Stromal cell of bone marrow (primary cell): Measurements from ENCODE around the gene GRIA4.

Source experiments
- DNase-seq: peaks from one replicate; pipeline ENCODE4 v3.0.0-alpha.2; 2012; ENCODE audit warnings: low read depth

Gene GRIA4

DNA sequence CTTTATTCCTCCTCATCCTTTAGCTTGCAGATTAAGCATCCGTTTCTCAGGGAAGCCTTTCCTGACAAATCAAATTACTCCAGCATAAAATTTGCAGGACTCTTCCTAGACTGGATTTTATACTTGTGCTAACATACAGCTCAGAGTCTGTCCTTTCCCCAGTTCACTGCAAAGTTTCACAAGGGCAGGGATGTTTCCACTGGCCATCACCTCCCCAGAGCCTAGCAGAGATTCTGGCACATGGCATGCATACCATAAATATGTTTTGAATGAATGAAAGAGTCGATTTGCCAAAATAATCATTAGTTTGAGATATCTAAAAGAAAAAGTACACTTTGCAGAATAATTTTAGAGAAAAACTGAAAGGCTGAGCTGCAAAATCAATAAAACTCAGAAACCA is 401.6 kb downstream of the GRIA4 start:
- DNase-seq = peak; percentile 12

DNA sequence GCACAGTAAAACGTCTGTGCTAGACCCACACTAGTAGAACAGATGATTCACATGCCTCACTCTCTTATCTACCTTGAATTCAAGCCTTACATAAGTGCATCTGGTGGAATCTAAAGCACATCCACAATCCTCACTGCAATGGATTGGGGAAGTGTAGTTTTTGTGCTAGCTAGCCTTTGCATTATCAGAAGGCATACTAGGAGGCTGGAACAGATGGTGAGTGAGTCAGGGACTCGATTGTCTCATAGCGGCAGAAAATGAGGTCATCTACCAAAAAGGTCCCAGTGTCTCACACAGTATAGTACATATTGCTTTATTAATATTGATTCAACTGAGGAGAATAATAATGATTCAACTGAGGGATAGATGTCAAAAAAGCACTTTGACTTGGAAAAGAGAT is 402.9 kb downstream of the GRIA4 start:
- peak; percentile 21 for DNase-seq

DNA sequence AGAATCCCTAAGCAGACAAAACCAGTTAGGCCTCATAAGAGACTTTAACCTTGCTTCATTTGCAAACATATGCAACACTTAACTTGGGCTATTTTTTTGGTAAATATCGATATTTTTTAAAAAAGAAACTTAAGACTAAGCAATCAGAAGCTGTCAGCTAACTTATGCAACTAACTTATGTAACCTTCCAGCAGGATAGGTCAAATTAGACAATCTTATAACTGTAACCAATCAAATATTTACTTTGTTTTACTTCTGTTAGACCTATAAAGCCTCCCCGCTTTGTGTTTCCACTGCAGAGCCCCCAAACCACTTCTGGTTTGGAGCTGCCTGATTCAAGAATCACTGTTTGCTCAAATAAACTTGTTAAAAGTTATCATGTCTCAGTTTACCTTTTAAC is 404.2 kb downstream of the GRIA4 start:
- no peak for DNase-seq

DNA sequence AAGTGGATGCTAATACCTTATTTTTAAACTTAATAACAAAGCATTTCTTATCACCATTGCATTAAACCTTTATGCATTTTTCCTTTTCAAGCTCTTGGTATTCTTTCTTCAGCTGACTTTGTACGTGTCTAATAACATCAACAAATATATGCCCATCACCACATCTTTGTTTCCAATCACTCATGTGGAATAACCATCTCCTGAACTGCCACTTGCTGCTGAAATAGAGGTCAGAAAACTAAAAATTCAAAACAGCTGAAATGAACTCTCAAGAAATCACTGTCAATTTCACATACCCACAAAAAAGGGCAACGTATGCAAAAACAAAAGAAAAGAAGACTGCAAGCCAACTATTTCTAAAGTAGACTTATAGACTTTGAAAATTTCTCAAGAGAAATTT is 404.7 kb downstream of the GRIA4 start:
- no peak for DNase-seq

DNA sequence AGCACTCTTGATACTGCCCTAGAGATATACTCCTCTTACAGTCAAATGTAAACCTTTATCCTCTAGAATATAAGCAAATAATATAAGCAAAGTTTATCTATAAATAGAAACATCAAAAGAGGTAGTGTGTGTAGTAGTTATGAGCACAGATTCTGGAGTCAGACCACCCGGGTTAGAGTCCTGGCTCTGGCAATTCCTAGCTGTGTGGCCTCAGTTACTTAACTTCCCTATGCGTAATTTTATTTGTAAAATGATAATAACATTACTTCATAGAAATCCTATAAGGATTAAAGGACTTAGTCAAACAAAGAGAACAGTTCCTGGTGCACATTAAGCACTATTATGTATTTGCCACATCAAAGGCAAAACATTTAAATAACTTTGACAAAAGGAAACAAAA is 405.2 kb downstream of the GRIA4 start:
- no peak for DNase-seq

DNA sequence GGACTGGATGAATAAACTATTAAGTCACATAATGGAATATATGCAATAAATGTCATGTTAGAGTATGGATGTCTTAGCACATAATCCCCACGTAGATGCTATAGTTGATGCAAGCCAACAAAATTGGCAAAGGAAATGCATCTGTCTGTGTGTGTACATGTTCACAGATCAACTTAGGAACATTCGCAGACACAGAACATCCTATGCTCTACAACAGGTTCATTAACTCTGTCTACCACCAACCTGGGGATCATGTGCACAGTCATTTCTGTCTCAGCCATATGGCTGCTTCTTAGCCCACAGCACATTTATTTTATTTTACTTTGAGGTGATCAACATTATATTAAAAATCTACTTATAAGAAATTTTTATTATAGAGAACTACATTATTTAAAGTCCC is 407.2 kb downstream of the GRIA4 start:
- no peak for DNase-seq

DNA sequence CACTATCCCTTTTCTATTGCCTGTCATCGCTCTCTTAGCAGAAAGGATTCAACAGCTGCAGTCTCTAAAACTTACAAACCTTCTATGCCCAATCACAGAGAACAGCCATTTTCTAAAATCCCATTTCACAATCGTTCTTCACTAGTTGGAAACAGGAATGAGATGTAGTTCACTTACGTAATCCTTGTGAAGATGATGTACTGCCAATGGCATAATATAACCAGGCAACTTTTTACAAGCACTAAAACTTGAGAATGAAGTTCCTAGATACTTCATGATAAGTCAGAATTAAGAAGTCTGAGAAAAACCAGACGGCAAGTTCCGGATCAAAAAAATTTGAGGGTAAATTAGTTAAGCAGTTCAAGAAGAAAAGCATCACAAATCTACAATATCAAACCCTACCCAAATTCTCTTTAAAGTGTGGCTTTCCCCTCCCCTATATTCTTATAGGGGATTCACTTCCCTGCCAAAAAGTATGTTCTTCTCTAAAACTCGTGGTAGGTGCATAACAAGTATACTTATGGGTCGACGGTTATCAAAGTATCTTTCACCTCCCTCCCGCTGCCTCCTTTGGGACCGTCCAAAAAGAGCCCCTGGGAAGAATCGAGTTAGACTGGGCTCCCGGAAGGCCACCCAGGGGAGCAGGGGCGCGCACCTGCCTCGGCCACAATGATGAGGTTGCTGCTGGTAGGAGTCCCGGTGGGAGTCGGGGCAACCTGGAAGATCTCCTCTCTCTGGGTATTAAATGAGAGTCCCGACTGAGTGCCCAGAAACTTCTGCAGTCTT is 411.5 kb downstream of the GRIA4 start:
- DNase-seq = peak; percentile 39

DNA sequence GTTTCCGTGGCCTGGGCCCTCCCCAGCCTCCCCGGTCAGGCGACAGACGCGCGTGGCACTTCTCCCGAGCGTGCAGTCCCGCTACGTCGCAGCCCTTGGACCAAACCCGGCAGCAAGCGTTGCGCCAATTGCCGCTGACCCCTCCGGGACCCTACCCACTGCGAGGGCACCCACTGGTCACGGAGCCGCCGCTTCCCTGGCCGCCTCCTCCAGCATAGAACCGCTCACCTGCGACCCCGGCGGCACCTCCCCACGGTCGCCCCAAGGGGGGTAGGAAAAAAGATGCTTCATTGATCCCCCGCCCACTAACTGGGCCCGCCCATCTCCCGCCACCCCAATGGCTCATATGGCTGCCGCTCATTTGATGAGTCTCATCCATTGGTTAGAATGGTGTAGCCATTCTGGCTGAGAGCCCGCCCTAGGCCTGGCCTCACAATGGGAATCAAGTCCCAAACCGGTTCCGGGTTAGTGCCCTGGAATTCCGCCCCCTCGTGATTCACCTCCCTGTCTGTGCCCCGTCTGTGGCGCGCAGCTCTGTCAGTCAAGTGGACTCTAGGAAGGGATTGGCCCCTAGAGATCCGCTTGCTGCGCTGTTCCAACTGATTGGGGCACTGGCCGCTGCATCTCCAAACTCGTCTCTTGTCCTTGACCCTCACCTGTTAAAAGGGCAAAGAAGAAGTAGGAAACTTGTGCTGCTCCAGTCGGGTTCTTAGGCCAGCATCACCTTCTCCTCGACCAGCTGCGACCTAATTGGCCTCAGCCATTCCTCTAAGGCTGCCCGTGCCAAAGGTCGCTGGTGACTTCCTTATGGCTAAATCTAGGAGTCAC is 412.3 kb downstream of the GRIA4 start, which contains the start of gene MSANTD4:
Gene MSANTD4 (minus strand): TSS at position 274 of the 828 bp plus-strand sequence. CDS start 11,323 bp downstream, outside the sequence.
- DNase-seq = peak; percentile 100

DNA sequence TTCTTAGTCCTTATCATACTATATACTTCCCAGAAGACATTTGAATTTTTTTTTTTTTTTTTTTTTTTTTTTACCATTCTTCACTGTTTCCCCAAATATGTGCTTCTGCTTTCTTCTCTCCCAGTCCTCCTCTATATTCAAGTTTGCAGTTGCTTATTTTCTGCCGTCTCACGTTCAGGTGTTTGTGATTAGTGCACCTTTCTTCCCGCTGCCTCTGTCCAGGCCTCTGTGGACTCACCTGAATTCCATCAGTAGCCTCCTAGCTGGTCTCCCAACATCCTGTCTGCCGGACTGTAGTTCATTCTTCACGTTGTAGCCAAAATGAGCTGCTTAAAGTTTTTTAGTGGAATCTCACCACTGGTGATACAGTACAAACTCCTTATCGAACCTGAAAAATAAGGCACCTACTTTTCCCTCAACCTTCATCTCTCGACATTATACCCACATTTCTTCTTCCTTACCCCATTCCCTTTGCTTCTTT is 413.0 kb downstream of the GRIA4 start:
- no peak for DNase-seq

DNA sequence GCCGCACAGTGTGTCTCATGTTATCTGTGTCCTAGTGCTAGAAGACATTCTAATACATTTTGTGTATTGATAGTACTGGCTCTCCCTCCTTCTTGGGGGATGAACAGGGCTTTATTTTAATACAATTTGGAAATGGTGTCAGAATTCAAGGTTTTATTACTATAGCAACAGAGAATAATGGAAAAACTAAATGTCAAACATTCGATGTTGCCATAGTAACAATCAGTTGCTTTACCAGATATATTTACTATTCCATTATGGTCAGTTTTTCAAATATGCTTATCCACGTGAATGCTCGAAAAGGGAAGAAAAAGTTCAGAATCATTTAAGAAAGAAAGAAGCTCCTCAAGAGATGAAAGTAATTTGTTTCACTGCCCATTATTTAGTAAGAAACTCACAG is 420.7 kb downstream of the GRIA4 start:
- no peak for DNase-seq

DNA sequence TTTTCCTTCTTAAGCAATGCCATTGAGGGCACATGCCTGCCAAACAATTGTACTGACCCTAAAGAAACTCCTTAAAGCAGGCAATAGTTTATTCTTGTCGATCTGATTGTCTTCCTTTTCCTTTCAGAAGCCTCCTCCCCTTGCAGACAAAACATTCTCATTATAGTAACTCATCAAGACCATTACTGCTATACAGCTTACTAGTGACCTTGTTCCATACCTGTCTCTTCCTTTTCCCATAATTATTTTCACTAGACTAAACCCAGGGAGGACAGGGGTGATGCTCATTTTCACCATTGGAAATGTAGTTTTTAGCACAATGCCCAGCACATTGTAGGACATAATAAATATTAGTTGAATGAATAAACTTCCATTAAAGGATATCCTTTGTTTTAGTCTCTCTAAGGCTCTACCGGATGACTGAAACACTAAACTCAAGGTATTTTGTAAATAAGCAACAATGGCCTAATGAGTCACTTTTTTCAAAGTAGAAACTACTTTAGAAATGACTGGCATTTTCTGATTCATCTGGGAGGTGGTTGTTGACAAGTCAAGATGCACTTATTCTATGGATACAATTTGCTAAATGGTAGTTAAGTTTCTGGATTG is 421.4 kb downstream of the GRIA4 start:
- no peak for DNase-seq
